H9 (cell line): ENCODE results near the gene MCEMP1. TPM values are rescaled to one million over a fixed set of nuclear protein-coding genes. Genes with fewer than 3 reads are reported as not detected.
A peak's percentile ranks its signal among the peaks of the same experiment; 100 is the strongest.

Experiments
- DNase-seq: peaks from one replicate; pipeline ENCODE4 v3.0.0-alpha.2; 2017
- H2AFZ ChIP-seq: one replicate; pipeline ENCODE4 v1.6.1; 2013; ENCODE audit warnings: mild to moderate bottlenecking, low read length, control low read depth, moderate library complexity
- H2AK5ac ChIP-seq: 2 replicates; pipeline ENCODE4 v1.6.1; 2013; ENCODE audit warnings: low read length, control low read depth, mixed read lengths; ENCODE audit not compliant: insufficient read length
- H2BK120ac ChIP-seq: one replicate; pipeline ENCODE4 v1.6.1; 2013; ENCODE audit warnings: low read depth, mild to moderate bottlenecking, low read length, control low read depth, inconsistent platforms; ENCODE audit not compliant: poor library complexity, severe bottlenecking
- H2BK12ac ChIP-seq: 2 replicates; pipeline ENCODE4 v1.6.1; 2013; ENCODE audit warnings: low read length, control low read depth, mixed read lengths, low read depth; ENCODE audit not compliant: insufficient read length
- H2BK15ac ChIP-seq: 2 replicates; pipeline ENCODE4 v1.6.1; 2013; ENCODE audit warnings: low read depth, low read length, control low read depth
- H2BK20ac ChIP-seq: one replicate; pipeline ENCODE4 v1.6.1; 2013; ENCODE audit warnings: low read depth, mild to moderate bottlenecking, low read length, control low read depth, inconsistent platforms; ENCODE audit not compliant: poor library complexity, severe bottlenecking
- H2BK5ac ChIP-seq: 2 replicates; pipeline ENCODE4 v1.6.1; 2013; ENCODE audit warnings: low read length, control low read depth, mixed read lengths; ENCODE audit not compliant: insufficient read length
- H3K14ac ChIP-seq: 2 replicates; pipeline ENCODE4 v1.6.1; 2013; ENCODE audit warnings: low read length, control low read depth; ENCODE audit not compliant: insufficient read depth
- H3K18ac ChIP-seq: 2 replicates; pipeline ENCODE4 v1.6.1; 2013; ENCODE audit warnings: low read depth, mild to moderate bottlenecking, mixed read lengths, low read length, control low read depth; ENCODE audit not compliant: insufficient read length
- H3K23ac ChIP-seq: 2 replicates; pipeline ENCODE4 v1.6.1; 2013; ENCODE audit warnings: low read length, control low read depth, mixed read lengths, low read depth; ENCODE audit not compliant: insufficient read length
- H3K23me2 ChIP-seq: 2 replicates; pipeline ENCODE4 v1.6.1; 2013; ENCODE audit warnings: low read depth, mild to moderate bottlenecking, mixed read lengths, low read length, control low read depth; ENCODE audit not compliant: insufficient read length, poor library complexity, severe bottlenecking
- H3K27ac ChIP-seq: 2 replicates; pipeline ENCODE4 v1.5.1; 2013; ENCODE audit warnings: low read length, control low read depth, mixed read lengths, low read depth; ENCODE audit not compliant: insufficient read length
- H3K27me3 ChIP-seq: 2 replicates; pipeline ENCODE4 v1.6.1; 2013; ENCODE audit warnings: low read length, control low read depth, inconsistent platforms; ENCODE audit not compliant: insufficient read depth
- H3K4ac ChIP-seq: 2 replicates; pipeline ENCODE4 v1.6.1; 2013; ENCODE audit warnings: low read depth, mild to moderate bottlenecking, control low read depth, inconsistent platforms, low read length, moderate library complexity
- H3K4me1 ChIP-seq: 2 replicates; pipeline ENCODE4 v1.6.1; 2013; ENCODE audit warnings: low read length, control low read depth, inconsistent platforms; ENCODE audit not compliant: insufficient read depth
- H3K4me2 ChIP-seq: 2 replicates; pipeline ENCODE4 v1.6.1; 2013; ENCODE audit warnings: low read length, control low read depth, mixed read lengths; ENCODE audit not compliant: insufficient read length, insufficient read depth
- H3K56ac ChIP-seq: 2 replicates; pipeline ENCODE4 v1.6.1; 2013; ENCODE audit warnings: low read depth, mild to moderate bottlenecking, mixed read lengths, low read length, control low read depth; ENCODE audit not compliant: insufficient read length
- H3K79me1 ChIP-seq: 2 replicates; pipeline ENCODE4 v1.6.1; 2013; ENCODE audit warnings: low read depth, mild to moderate bottlenecking, moderate library complexity, low read length, control low read depth, inconsistent platforms; ENCODE audit not compliant: insufficient read depth, poor library complexity, severe bottlenecking
- H3K79me2 ChIP-seq: 2 replicates; pipeline ENCODE4 v1.6.1; 2013; ENCODE audit warnings: low read length, control low read depth, inconsistent platforms; ENCODE audit not compliant: insufficient read depth
- H3K9ac ChIP-seq: 2 replicates; pipeline ENCODE4 v1.6.1; 2013; ENCODE audit warnings: low read length, control low read depth, mixed read lengths; ENCODE audit not compliant: insufficient read length; ENCODE audit errors: extremely low read depth
- H3K9me3 ChIP-seq: one replicate; pipeline ENCODE4 v1.6.1; 2013; ENCODE audit warnings: low read depth, low read length, inconsistent platforms; ENCODE audit not compliant: control insufficient read depth
- H3T11ph ChIP-seq: one replicate; pipeline ENCODE4 v1.6.1; 2013; ENCODE audit warnings: mild to moderate bottlenecking, low read length, control low read depth, inconsistent platforms
- H4K20me1 ChIP-seq: one replicate; pipeline ENCODE4 v1.6.1; 2013; ENCODE audit not compliant: control insufficient read depth, insufficient read length, insufficient read depth
- H4K5ac ChIP-seq: 2 replicates; pipeline ENCODE4 v1.6.1; 2013; ENCODE audit warnings: low read depth, mild to moderate bottlenecking, mixed read lengths, low read length, control low read depth; ENCODE audit not compliant: insufficient read length
- H4K8ac ChIP-seq: replicated peaks from 2 replicates; pipeline ENCODE4 v1.6.1; 2013; ENCODE audit warnings: low read length, control low read depth, mixed read lengths, low read depth; ENCODE audit not compliant: insufficient read length
- H4K91ac ChIP-seq: 2 replicates; pipeline ENCODE4 v1.6.1; 2013; ENCODE audit warnings: low read depth, mild to moderate bottlenecking, moderate library complexity, mixed read lengths, low read length, control low read depth; ENCODE audit not compliant: insufficient read length
- H3K27ac Mint-ChIP-seq, 3 experiments: 2 replicates in 2 of 3; 3 replicates in 1 of 3; pipeline ENCODE4 v1.8.0; 2020 to 2021; ENCODE audit warnings: mixed read lengths in 3 of 3, mild to moderate bottlenecking in 1 of 3, moderate library complexity in 1 of 3
- H3K27me3 Mint-ChIP-seq: 2 replicates; pipeline ENCODE4 v1.8.0; 2021; ENCODE audit warnings: low read depth, mild to moderate bottlenecking, moderate library complexity, mixed read lengths
- H3K36me3 Mint-ChIP-seq, 3 experiments: 2 replicates in 2 of 3; 3 replicates in 1 of 3; pipeline ENCODE4 v1.8.0; 2020 to 2021; ENCODE audit warnings: low read depth in 3 of 3, mixed read lengths in 3 of 3; ENCODE audit not compliant: insufficient read depth in 1 of 3
- H3K4me1 Mint-ChIP-seq, 2 experiments: 2 replicates each; pipeline ENCODE4 v1.8.0; 2020; ENCODE audit warnings: mixed read lengths in 2 of 2
- H3K4me3 Mint-ChIP-seq, 2 experiments: 2 replicates in 1 of 2; 3 replicates in 1 of 2; pipeline ENCODE4 v1.8.0; 2020 to 2021; ENCODE audit warnings: mild to moderate bottlenecking in 2 of 2, mixed read lengths in 2 of 2, moderate library complexity in 1 of 2
- H3K9me3 Mint-ChIP-seq, 2 experiments: 2 replicates in 1 of 2; 3 replicates in 1 of 2; pipeline ENCODE4 v1.8.0; 2020; ENCODE audit warnings: mild to moderate bottlenecking in 2 of 2, mixed read lengths in 2 of 2, moderate library complexity in 1 of 2
- CTCF ChIP-seq: fragments of 200-600 bp; sonication (generic); conservative IDR thresholded peaks from 3 replicates; pipeline ENCODE4 v1.8.0; 2021; ENCODE audit warnings: antibody characterized with exemption, mild to moderate bottlenecking
- WGBS: extraction: QIAGEN DNeasy Blood & Tissue Kit; methylation state at CpG from one replicate; pipeline ENCODE4 v1.1.7; 2013; ENCODE audit warnings: missing lambda C conversion rate, low lambda C conversion rate, mixed read lengths; ENCODE audit not compliant: insufficient read length; ENCODE audit errors: extremely low coverage; 5-methylcytosine and 5-hydroxymethylcytosine counted together
- total RNA-seq: library from RNA; stranded (reverse); gene quantifications from 2 replicates; pipeline ENCODE4 v1.2.1, GENCODE V29; 2021

The MCEMP1 gene
- total RNA-seq, 1 experiment from 2014 or later: not detected

- Mint-ChIP-seq H3K27ac (peak overlapping the region in 1 of 3 experiments; percentile 52; a peak in 2 of 7 replicates), H3K4me1 (peaks cover 10 to 22% of the 10 kb centered on the region in 2 experiments)
- no peaks in the 10 kb centered on the region for H3K79me2 ChIP-seq
These were observed 3.1 kb downstream of the MCEMP1 start for GRCh38 chr19:7679771-7680605.

More at GRCh38 chr19:7679771-7680605, 3.1 kb downstream of the MCEMP1 start:
- no peaks in the 10 kb centered on the region for H3K79me1 ChIP-seq
- H2BK20ac ChIP-seq: no peak overlapping the region
- H4K5ac ChIP-seq: no peak overlapping the region
- Mint-ChIP-seq H3K9me3 (no peaks in the 10 kb centered on the region; a peak in 1 of 5 replicates), H3K4me3 (peak overlapping the region; percentile 44 to 71), H3K36me3 (peaks cover 6 to 18% (median 12%) of the 10 kb centered on the region in 3 experiments), H3K27me3 (peaks cover 46% of the 10 kb centered on the region)
- H3K4me1 ChIP-seq: no peaks in the 10 kb centered on the region
- H3K23me2 ChIP-seq: peaks cover 7% of the 10 kb centered on the region
- no peak for DNase-seq
- H3K4ac ChIP-seq: no peak overlapping the region
- no peak overlapping the region for H2AFZ ChIP-seq
- no peak overlapping the region for H3K23ac ChIP-seq
- H3K27me3 ChIP-seq: no peaks in the 10 kb centered on the region
- no CpG with 5 or more reads among the region's 22 CpGs for WGBS
- H2BK15ac ChIP-seq: no peak overlapping the region
- H3K14ac ChIP-seq: no peak overlapping the region
- no peaks in the 10 kb centered on the region for H4K20me1 ChIP-seq
- H2BK12ac ChIP-seq: no peak overlapping the region
- no peaks in the 10 kb centered on the region for H3K9me3 ChIP-seq
- peak overlapping the region; percentile 11 for H3K4me2 ChIP-seq
- no peak overlapping the region for H3K27ac ChIP-seq
- no peak overlapping the region for H2BK5ac ChIP-seq
- no peak overlapping the region for H2BK120ac ChIP-seq
- no peak for TF ChIP-seq CTCF
- no peak overlapping the region for H3T11ph ChIP-seq
- no peak overlapping the region for H2AK5ac ChIP-seq
- no peak overlapping the region for H3K18ac ChIP-seq
- no peak overlapping the region for H3K9ac ChIP-seq
- H4K8ac ChIP-seq: no peak overlapping the region
- no peak overlapping the region for H4K91ac ChIP-seq
- no peak overlapping the region for H3K56ac ChIP-seq
